ENCODE measurements around the gene NEK1.

GRCh38 chr4:169628579-169628978 is 16.2 kb upstream of the NEK1 start:
- TF ChIP-seq CTCF (IDR thresholded peaks at IDR 0.05; ENCODE audit: insufficient read depth, low read length, poor library complexity, severe bottlenecking) (no peak), EZH2phosphoT487 (conservative IDR thresholded peaks at IDR 0.05; ENCODE audit: low read length) (no peak)
